GM23248 (cell line): ENCODE results near the gene ASIC2. TPM values are rescaled to one million over a fixed set of nuclear protein-coding genes. Genes with fewer than 3 reads are reported as not detected.

Experiments
- DNase-seq: peaks from one replicate; pipeline ENCODE4 v3.0.0-alpha.2; 2015
- H2AFZ ChIP-seq: fragments of 200-600 bp; sonication (generic); 2 replicates; pipeline ENCODE4 v1.6.1; 2016; ENCODE audit warnings: antibody characterized with exemption
- H3F3A ChIP-seq: fragments of 200-600 bp; sonication (generic); 2 replicates; pipeline ENCODE4 v1.6.1; 2016; ENCODE audit warnings: mild to moderate bottlenecking, antibody characterized with exemption, mixed run types; ENCODE audit not compliant: insufficient read depth
- H3K27ac ChIP-seq: fragments of 200-600 bp; sonication (generic); 2 replicates; pipeline ENCODE4 v1.5.1; 2016; ENCODE audit warnings: mild to moderate bottlenecking
- H3K27me3 ChIP-seq: fragments of 200-600 bp; sonication (generic); replicated peaks from 2 replicates; pipeline ENCODE4 v1.6.1; 2016; ENCODE audit warnings: mild to moderate bottlenecking; ENCODE audit not compliant: insufficient read depth
- H3K36me3 ChIP-seq: fragments of 200-600 bp; sonication (generic); 2 replicates; pipeline ENCODE4 v1.6.1; 2016; ENCODE audit warnings: low read depth, mild to moderate bottlenecking
- H3K4me1 ChIP-seq: fragments of 200-600 bp; sonication (generic); 2 replicates; pipeline ENCODE4 v1.6.1; 2016; ENCODE audit warnings: mild to moderate bottlenecking; ENCODE audit not compliant: insufficient read depth
- H3K4me2 ChIP-seq: fragments of 200-600 bp; sonication (generic); one replicate; pipeline ENCODE4 v1.6.1; 2016; ENCODE audit warnings: mild to moderate bottlenecking; ENCODE audit not compliant: unreplicated experiment
- H3K4me3 ChIP-seq: fragments of 200-600 bp; sonication (generic); 2 replicates; pipeline ENCODE4 v1.5.1; 2016; ENCODE audit warnings: mild to moderate bottlenecking
- H3K79me2 ChIP-seq: fragments of 200-600 bp; sonication (generic); 2 replicates; pipeline ENCODE4 v1.6.1; 2016; ENCODE audit warnings: mild to moderate bottlenecking; ENCODE audit not compliant: insufficient read depth
- H3K9ac ChIP-seq: fragments of 200-600 bp; sonication (generic); 2 replicates; pipeline ENCODE4 v1.6.1; 2016; ENCODE audit warnings: mild to moderate bottlenecking
- H3K9me2 ChIP-seq: fragments of 200-600 bp; sonication (generic); 2 replicates; pipeline ENCODE4 v1.6.1; 2016; ENCODE audit warnings: mixed run types, mild to moderate bottlenecking, moderate library complexity; ENCODE audit not compliant: insufficient read depth
- H3K9me3 ChIP-seq: fragments of 200-600 bp; sonication (generic); one replicate; pipeline ENCODE4 v1.6.1; 2017; ENCODE audit warnings: low read depth
- H4K20me1 ChIP-seq: fragments of 200-600 bp; sonication (generic); 2 replicates; pipeline ENCODE4 v1.6.0; 2016; ENCODE audit not compliant: insufficient read depth
- EZH2 ChIP-seq: fragments of 200-600 bp; sonication (generic); IDR thresholded peaks from 2 replicates; pipeline ENCODE4 v1.6.1; 2018; ENCODE audit warnings: antibody characterized with exemption, mild to moderate bottlenecking; ENCODE audit not compliant: insufficient read depth, poor library complexity, severe bottlenecking
- EZH2phosphoT487 ChIP-seq: fragments of 200-600 bp; sonication (generic); IDR thresholded peaks from 2 replicates; pipeline ENCODE4 v1.6.1; 2018; ENCODE audit warnings: antibody characterized with exemption, moderate library complexity, mild to moderate bottlenecking, low read depth; ENCODE audit not compliant: insufficient read depth
- WGBS, 2 experiments: methylation state at CpG; one replicate each; pipeline ENCODE4 v1.1.6; 2015 to 2017; ENCODE audit warnings: low lambda C conversion rate in 2 of 2, low coverage in 1 of 2; ENCODE audit errors: missing lambda C conversion rate in 2 of 2; 5-methylcytosine and 5-hydroxymethylcytosine counted together
- in situ Hi-C: fragments of 300-500 bp; cut with MboI; formaldehyde crosslinking; loops from 2 replicates; pipeline ENCODE4 v1.15.0; 2020
- polyA plus RNA-seq: library from polyadenylated mRNA; unstranded; fragments of >200 nt; fragmentation: Nextera tagmentation; extraction: Ambion mirVana; gene quantifications from 2 replicates; pipeline ENCODE4 v1.2.1, GENCODE V29; 2016
- total RNA-seq: library from RNA; depleted of rRNA; stranded (reverse); fragments of >200 nt; shearing (Covaris generic); gene quantifications from 2 replicates; pipeline ENCODE4 v1.2.3, GENCODE V29; 2014

The ASIC2 gene
- total and polyA plus RNA-seq, 2 experiments from 2014 or later, result under 0.01 TPM; not detected in 1

DNA sequence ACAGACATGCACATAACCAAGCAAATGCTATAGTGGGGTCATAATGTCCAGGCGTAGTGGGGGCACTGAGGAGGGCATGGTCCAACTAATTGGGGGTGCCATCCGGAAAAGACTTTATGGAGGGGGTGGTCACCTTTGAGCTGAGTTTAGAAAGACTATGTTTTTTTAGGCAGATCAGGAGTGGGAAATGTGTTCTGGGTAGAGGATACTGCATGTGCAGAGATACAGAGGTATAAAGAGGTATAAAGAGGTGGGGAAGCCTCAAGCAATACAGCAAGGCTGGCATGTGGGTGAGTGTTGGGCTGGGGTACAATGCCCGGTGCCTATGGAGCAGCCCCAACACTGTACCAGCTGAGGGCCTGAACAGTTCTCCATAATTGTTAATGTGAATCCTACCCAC, 248.3 kb downstream of the ASIC2 start:
- no peak overlapping the region for H3K9ac ChIP-seq
- H3K36me3 ChIP-seq, result no peaks in the 10 kb centered on the region
- H3K4me3 ChIP-seq, result no peak overlapping the region
- no peak overlapping the region for H2AFZ ChIP-seq
- no peaks in the 10 kb centered on the region for H3K9me2 ChIP-seq
- H3K4me2 ChIP-seq, result no peak overlapping the region
- no peaks in the 10 kb centered on the region for H3K27me3 ChIP-seq
- DNase-seq, result no peak
- 54 to 72% methylated on average over 3 of the region's 3 CpGs for WGBS, 2 experiments
- H3K4me1 ChIP-seq, result peaks cover 1% of the 10 kb centered on the region; the same call in 1 of the 2 replicates
- H3K79me2 ChIP-seq, result no peaks in the 10 kb centered on the region
- H3K9me3 ChIP-seq, result no peaks in the 10 kb centered on the region
- in situ Hi-C loops, result loop anchor here (25.0 kb wide), 1 partner anchor 618 kb away; no protein-coding TSS in a partner anchor
- peaks cover under 1% of the 10 kb centered on the region; the same call in 1 of the 2 replicates for H3F3A ChIP-seq
- no peak for TF ChIP-seq EZH2
- TF ChIP-seq EZH2phosphoT487, result no peak
- H3K27ac ChIP-seq, result no peak overlapping the region
- no peaks in the 10 kb centered on the region for H4K20me1 ChIP-seq

DNA sequence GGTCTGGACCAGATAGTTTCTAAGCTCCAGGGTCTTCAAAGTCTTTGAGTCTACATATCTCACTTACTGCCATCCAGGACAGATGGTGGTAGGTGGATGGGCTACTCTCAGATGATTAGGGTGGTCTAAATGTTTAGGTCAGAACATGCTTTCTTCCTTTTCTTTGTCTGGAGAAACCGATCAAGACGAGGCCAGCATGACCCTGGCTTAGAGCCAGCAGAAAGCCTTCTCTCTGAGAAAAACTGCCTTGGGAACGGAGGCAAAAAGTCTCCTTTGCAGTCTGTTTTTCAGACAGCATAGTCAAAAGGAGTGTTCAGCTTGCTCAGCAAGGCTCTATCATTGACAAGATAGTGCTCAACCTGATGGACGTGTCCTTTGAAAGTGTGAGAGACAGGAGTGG, 252.6 kb downstream of the ASIC2 start:
- in situ Hi-C loops, result loop anchor here (25.0 kb wide), 1 partner anchor 622 kb away; no protein-coding TSS in a partner anchor
- H3K4me1 ChIP-seq, result peaks cover 7% of the 10 kb centered on the region; the same call in 1 of the 2 replicates
- DNase-seq, result no peak
- no peak overlapping the region for H3K4me2 ChIP-seq
- H3K9me2 ChIP-seq, result no peaks in the 10 kb centered on the region
- H3K9ac ChIP-seq, result no peak overlapping the region
- H4K20me1 ChIP-seq, result no peaks in the 10 kb centered on the region
- TF ChIP-seq EZH2phosphoT487 (no peak), EZH2 (no peak)
- H3K36me3 ChIP-seq, result no peaks in the 10 kb centered on the region
- no peaks in the 10 kb centered on the region for H3K79me2 ChIP-seq
- H3F3A ChIP-seq, result peaks cover 6% of the 10 kb centered on the region
- no peak overlapping the region for H2AFZ ChIP-seq
- H3K4me3 ChIP-seq, result no peak overlapping the region
- no peaks in the 10 kb centered on the region for H3K9me3 ChIP-seq
- WGBS, 2 experiments, result 39 to 42% methylated on average over 4 of the region's 4 CpGs
- H3K27ac ChIP-seq, result no peak overlapping the region
- no peaks in the 10 kb centered on the region; the same call in 1 of the 2 replicates for H3K27me3 ChIP-seq

DNA sequence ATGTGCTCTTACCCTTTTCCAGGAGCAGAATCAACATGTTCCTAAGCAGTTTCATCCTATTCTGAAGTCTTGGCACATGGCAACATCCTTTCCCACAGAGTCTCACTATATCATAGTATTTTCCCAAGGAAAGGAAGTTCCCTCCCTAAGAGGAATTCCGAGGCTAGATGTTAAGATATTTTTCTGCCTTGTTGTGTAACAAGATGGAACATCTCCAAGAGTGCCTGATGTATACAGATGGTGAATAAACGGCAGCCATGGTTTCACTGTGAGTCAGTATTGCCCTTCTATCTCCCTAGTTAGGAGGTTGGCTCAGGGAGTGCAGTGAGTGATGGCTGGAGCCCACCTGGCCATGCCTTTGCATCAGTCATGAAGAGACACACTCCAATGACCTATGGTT, 253.2 kb downstream of the ASIC2 start:
- no peak overlapping the region for H2AFZ ChIP-seq
- no peaks in the 10 kb centered on the region for H3K9me2 ChIP-seq
- H3K36me3 ChIP-seq, result no peaks in the 10 kb centered on the region
- H3F3A ChIP-seq, result peaks cover 6% of the 10 kb centered on the region
- TF ChIP-seq EZH2, result no peak
- no peak for TF ChIP-seq EZH2phosphoT487
- no peak overlapping the region for H3K4me2 ChIP-seq
- 0% methylated on average over 2 of the region's 2 CpGs for WGBS, 2 experiments
- H3K79me2 ChIP-seq, result no peaks in the 10 kb centered on the region
- in situ Hi-C loops, result loop anchor here (25.0 kb wide), 1 partner anchor 622 kb away; no protein-coding TSS in a partner anchor
- peak; percentile 83 for DNase-seq
- H4K20me1 ChIP-seq, result no peaks in the 10 kb centered on the region
- peaks cover 7% of the 10 kb centered on the region; the same call in 1 of the 2 replicates for H3K4me1 ChIP-seq
- no peak overlapping the region for H3K9ac ChIP-seq
- H3K27ac ChIP-seq, result no peak overlapping the region
- H3K27me3 ChIP-seq, result peaks cover 4% of the 10 kb centered on the region; the same call in 1 of the 2 replicates
- no peak overlapping the region for H3K4me3 ChIP-seq
- no peaks in the 10 kb centered on the region for H3K9me3 ChIP-seq

DNA sequence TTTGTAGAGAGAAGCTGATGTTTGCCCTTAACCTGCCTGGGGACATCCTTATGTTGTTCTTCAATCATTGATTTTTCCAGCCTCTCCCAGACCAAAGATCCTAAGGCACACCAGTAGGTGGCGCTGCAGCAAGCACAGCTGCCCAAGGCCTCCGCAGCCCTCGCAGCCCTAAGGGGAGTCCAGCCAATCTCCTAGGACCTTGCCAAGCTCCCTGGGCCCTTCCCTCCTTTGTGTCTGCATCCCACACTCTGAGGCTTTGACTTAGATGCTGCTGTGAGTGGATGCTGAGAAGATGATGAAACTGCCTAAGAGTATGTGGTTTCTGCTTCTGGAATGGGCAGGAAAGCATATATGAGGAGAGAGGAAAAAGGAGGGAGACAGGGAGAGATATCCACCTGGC, 254.4 kb downstream of the ASIC2 start:
- Histone ChIP-seq H3K9me2 (no peaks in the 10 kb centered on the region), H3K36me3 (no peaks in the 10 kb centered on the region), H3F3A (peaks cover 6% of the 10 kb centered on the region), H3K79me2 (no peaks in the 10 kb centered on the region), H3K4me2 (no peak overlapping the region), H3K27ac (no peak overlapping the region), H3K9ac (no peak overlapping the region), H3K4me3 (no peak overlapping the region), H3K4me1 (peaks cover 7% of the 10 kb centered on the region; the same call in 1 of the 2 replicates), H2AFZ (no peak overlapping the region), H3K9me3 (no peaks in the 10 kb centered on the region), H3K27me3 (peaks cover 4% of the 10 kb centered on the region; the same call in 1 of the 2 replicates), H4K20me1 (no peaks in the 10 kb centered on the region)
- no peak for TF ChIP-seq EZH2
- in situ Hi-C loops, result loop anchor here (25.0 kb wide), 1 partner anchor 624 kb away; no protein-coding TSS in a partner anchor
- 2 to 7% methylated on average over 3 of the region's 3 CpGs for WGBS, 2 experiments
- peak; percentile 48 for DNase-seq
